Activated T-cell treated with anti-CD3 and anti-CD28 coated beads for 1 hour (primary cell): ENCODE results near the gene CCDC158.
"Not testable (repeated sequence)": the region's sequence is repeated elsewhere in the genome, so short reads cannot be mapped to it uniquely, and the experiment has no call there.

Source experiments
- DNase-seq: peaks from one replicate; pipeline ENCODE4 v3.0.0-alpha.2; 2020; ENCODE audit warnings: low read depth

Gene CCDC158

GRCh38 chr4:76311896-76312331 is 109.0 kb downstream of the CCDC158 start:
- DNase-seq: no peak

GRCh38 chr4:76310683-76311082 is 110.3 kb downstream of the CCDC158 start:
- no peak for DNase-seq

- DNase-seq: no peak
Observed at GRCh38 chr4:76309939-76310550, 110.9 kb downstream of the CCDC158 start.

GRCh38 chr4:76308548-76308947 is 112.4 kb downstream of the CCDC158 start:
- no peak for DNase-seq

- DNase-seq: no peak
Observed at GRCh38 chr4:76307660-76308014, 113.3 kb downstream of the CCDC158 start.

- DNase-seq: no peak
Observed at GRCh38 chr4:76306882-76307659, 113.9 kb downstream of the CCDC158 start.

GRCh38 chr4:76305971-76306881 is 114.7 kb downstream of the CCDC158 start, which contains the start of gene STBD1:
Gene STBD1 (plus strand): TSS chr4:76306733. CDS start chr4:76306770, 37 bp downstream.
- no peak for DNase-seq

GRCh38 chr4:76305033-76305687 is 115.8 kb downstream of the CCDC158 start:
- no peak for DNase-seq

- no peak for DNase-seq
Observed at GRCh38 chr4:76302826-76303438, 118.0 kb downstream of the CCDC158 start.

GRCh38 chr4:76301775-76302162 is 119.2 kb downstream of the CCDC158 start:
- DNase-seq: no peak

- no peak for DNase-seq
Observed at GRCh38 chr4:76301068-76301774, 119.7 kb downstream of the CCDC158 start.

GRCh38 chr4:76300012-76300411 is 120.9 kb downstream of the CCDC158 start:
- no peak for DNase-seq

GRCh38 chr4:76298227-76298626 is 122.7 kb downstream of the CCDC158 start:
- no peak for DNase-seq

- DNase-seq: no peak
Observed at GRCh38 chr4:76296286-76296820, 124.6 kb downstream of the CCDC158 start.

- no peak for DNase-seq
Observed at GRCh38 chr4:76293772-76294171, 127.2 kb downstream of the CCDC158 start.

GRCh38 chr4:76292730-76293129 is 128.2 kb downstream of the CCDC158 start:
- DNase-seq: no peak

- DNase-seq: not testable (repeated sequence)
Observed at GRCh38 chr4:76287811-76288210, 133.1 kb downstream of the CCDC158 start.

GRCh38 chr4:76283900-76284299 is 137.0 kb downstream of the CCDC158 start:
- no peak for DNase-seq

- no peak for DNase-seq
Observed at GRCh38 chr4:76282941-76283689, 137.8 kb downstream of the CCDC158 start.

- not testable (repeated sequence) for DNase-seq
Observed at GRCh38 chr4:76281594-76281993, 139.3 kb downstream of the CCDC158 start.
